ENCODE measurements around the gene ZNF286A.

- TF ChIP-seq POLR2A (IDR thresholded peaks at IDR 0.05): no peak
- no peak for TF ChIP-seq CTCF (IDR thresholded peaks at IDR 0.05)
These were observed 40.3 kb upstream of the ZNF286A start for GRCh38 chr17:15659236-15659635.
